ENCODE data around the gene ZBTB5.

GRCh38 chr9:37412431-37413151, 52.7 kb downstream of the ZBTB5 start:
- TF ChIP-seq POLR2A (IDR thresholded peaks at IDR 0.05) (no peak), CTCF (IDR thresholded peaks at IDR 0.05 in 4 of 5, conservative IDR thresholded peaks at IDR 0.05 in 1 of 5) (no peak)

Measured in gastrocnemius medialis (tissue), 4 donors.